Esophagus mucosa (tissue), 1 donor: ENCODE measurements around the gene TRIM17. TPM values are rescaled to one million over a fixed set of nuclear protein-coding genes. Genes with fewer than 3 reads are reported as not detected.

ENCODE experiments used
- ATAC-seq: fragments of 200-7000 bp; cut with Tn5 transposase; one replicate; pipeline ENCODE4 v1.9.1; 2020
- total RNA-seq: library from RNA; stranded (reverse); gene quantifications from one replicate; pipeline ENCODE4 v1.2.4, GENCODE V29; 2023
- donor health status: DM: yes; HTN: yes; CAD: no.

TRIM17 gene
- total RNA-seq, 1 donor from 2014 or later, result 1.3 TPM

DNA sequence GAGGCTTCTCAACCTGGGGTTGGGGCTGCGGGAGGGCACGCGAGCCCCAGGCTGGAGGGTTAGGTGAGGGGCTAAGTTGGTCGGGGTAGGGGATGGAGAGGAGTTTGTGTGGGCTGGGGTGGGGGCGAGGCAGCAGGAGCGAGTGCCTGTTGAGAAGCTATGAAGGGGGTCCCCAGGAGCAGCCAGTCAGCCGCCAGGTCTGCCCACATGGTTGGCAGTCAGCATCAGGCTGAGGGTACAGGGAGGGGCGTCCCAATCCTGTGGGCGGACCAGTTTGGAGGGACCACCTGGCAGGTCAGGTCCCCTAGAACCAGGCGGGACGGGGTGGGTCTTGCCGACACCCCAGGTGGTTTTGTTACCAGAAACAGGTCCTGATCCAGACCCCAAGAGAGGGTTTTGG is 400 bp upstream of the TRIM17 start:
- no peak for ATAC-seq

DNA sequence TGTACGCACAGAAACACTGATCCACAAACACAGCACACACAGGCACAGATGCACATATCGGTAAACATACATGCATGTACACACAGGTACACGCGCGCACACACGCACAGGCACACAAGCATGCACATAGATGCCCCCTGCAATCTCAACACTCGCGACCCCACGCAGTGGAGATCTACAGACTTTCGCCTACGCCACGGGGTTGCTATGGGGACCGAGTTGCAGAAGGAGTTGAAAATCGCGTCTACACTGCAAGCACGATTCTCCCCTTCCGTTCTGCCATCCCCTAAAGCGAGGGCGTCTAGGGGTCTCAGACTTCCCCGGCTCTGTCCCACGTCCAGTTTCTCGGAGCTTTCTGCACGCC is 826 bp downstream of the TRIM17 start:
- ATAC-seq, result no peak

GRCh38 chr1:228415221-228415620 is 1.4 kb downstream of the TRIM17 start:
- no peak for ATAC-seq

- no peak for ATAC-seq
These were observed 2.0 kb downstream of the TRIM17 start for GRCh38 chr1:228414511-228415211.

- no peak for ATAC-seq
These were observed 3.2 kb downstream of the TRIM17 start for GRCh38 chr1:228413241-228414010.

- no peak for ATAC-seq
These were observed 4.9 kb downstream of the TRIM17 start for GRCh38 chr1:228411548-228412430.

GRCh38 chr1:228411121-228411520 is 5.5 kb downstream of the TRIM17 start:
- ATAC-seq, result no peak

DNA sequence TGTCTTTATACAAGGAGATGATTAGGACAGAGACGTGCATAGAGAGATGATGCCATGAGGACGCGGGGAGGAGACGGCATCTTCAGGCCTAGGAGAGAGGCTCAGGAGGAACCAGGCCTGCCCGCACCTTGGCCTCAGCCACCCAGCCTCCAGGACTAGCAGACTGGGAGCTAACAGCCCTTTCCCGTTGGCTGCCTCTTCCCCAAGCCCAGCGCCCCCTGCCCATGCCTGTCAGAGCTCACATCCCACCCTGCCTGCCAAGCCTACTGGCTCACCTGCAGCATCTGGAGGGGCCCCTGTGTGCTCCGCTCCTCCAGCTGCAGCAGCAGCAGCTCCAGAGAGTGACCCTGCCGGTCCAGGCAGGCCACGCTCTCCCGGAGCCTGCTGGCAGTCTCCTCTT is 6.0 kb downstream of the TRIM17 start:
- no peak for ATAC-seq

- ATAC-seq, result no peak
These were observed 6.6 kb downstream of the TRIM17 start for GRCh38 chr1:228410015-228410414.

DNA sequence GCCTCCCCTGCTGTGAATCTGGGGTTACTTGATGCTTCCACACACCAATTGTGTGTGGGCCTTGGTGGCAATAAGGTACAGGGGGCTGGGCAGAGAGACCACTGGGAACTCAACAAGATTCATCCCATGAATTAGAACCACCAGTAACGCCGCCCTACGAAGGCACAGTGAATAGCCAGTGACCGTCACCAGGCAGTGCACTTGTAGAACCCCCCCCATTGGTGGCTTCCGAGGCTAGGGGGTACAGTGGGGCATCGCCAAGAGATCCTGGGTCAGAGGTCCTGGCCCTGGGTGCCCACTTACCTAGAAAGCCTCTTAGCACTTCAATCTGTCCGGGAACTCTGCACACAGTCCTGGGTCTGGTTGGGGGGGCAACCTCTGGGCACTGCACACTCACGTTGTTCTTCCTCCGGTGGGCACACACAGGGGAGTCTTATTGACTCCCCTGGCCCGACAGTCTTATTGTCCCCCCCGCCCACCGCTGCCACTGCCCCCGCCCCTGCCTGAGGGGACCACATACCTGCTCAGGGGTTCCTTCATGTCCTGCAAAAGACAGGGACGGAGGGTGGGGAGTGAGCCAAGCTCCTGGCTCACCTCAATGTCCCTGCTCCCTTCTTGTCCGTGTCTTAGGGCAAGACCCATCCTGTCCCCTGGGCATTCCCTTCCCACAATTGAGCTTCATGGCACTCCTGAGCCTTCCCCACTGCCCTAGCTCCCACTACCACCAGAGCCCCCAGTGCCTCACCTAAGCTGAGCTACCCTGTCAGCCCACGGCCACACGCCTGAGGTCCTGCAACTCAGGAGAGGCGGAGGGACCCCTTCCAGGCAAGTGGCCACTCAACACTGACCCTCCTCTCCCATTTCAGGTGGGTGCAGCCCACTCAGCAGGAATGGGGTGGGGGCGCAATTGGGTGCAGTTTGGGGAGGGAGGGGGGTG is 7.5 kb downstream of the TRIM17 start:
- ATAC-seq, result no peak

DNA sequence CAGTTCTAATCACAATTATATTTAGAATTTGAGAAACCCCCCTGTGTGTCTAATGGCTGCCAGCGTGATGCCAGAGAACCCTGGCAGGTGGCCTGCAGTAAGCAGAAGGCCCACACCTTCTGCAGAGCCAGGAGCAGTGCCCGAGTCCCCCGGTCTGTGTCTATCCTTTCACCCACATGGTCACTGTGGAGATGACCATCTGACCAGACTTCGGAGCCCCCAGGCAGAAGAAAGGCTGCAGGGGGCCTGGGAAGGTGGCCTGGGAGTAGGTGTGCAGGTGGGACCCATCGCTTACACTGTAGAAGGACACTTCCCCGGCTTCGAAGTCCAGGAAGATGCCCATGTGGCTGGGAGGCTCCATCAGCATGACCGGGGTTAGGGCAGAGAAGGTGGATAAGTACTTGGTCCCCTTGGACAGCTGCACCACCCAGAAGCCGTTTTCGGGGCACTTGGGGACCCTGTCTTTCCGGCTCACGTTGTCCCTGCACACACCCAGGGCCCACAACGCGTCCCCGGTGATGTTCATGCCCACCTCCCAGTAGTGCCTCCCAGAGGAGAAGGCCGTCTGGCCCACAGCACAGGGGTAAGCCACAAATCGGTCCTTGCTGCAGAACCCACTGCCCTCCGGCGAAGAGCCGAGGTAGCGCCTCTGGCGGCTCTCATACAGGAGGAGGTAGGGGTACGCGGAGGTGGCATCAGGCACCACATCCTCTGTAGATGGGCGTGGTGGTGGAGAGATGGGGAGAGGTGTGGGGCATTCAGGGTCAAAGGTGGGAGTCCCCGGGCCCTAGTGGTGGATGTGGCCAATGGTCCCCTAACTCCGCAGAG is 8.4 kb downstream of the TRIM17 start:
- no peak for ATAC-seq

- ATAC-seq, result no peak
These were observed 9.3 kb downstream of the TRIM17 start for GRCh38 chr1:228407106-228408040.

GRCh38 chr1:228405979-228406228 is 10.8 kb downstream of the TRIM17 start:
- ATAC-seq, result peak; percentile 30

DNA sequence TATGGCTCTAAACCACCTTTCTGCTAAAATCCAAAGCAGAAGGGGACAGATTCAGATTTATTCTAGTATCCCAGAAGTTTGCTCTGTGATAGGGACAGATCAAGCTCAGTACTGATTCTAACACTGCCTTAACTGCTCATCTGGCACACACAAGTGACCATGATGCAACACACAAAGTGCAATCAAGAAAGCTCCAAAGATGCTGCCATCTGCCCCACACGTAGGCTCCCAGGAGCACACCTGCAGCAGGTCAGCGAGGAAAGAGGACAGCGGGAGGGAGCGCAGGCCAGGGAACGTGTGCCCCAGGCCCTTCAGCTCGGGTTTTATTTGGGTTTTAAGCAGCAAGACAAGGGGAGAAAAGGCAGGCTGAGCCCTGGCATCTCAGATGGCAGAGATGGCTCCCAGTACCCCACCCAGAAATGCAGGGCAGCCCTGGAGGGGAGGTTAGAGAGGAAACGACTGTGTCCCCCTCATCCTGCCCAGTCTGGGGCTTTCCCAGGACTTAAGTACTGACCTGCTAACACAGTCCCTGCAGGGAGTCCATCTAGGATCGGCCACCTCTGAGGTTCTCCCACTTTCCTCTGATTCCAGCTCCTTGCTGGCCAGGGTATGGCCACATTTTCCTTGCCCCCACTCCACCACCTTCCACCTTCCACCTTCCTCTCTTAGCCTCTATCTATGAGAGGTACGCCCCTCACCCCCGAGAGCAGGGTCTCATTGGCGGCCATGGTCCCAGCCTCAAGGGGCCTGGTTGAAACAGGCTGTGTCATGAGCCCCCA is 11.3 kb downstream of the TRIM17 start:
- no peak for ATAC-seq

- no peak for ATAC-seq
These were observed 12.4 kb downstream of the TRIM17 start for GRCh38 chr1:228404107-228404720.

- no peak for ATAC-seq
These were observed 13.4 kb downstream of the TRIM17 start for GRCh38 chr1:228403231-228403631.

- ATAC-seq, result peak; percentile 67
These were observed 14.0 kb downstream of the TRIM17 start for GRCh38 chr1:228402641-228403025.

DNA sequence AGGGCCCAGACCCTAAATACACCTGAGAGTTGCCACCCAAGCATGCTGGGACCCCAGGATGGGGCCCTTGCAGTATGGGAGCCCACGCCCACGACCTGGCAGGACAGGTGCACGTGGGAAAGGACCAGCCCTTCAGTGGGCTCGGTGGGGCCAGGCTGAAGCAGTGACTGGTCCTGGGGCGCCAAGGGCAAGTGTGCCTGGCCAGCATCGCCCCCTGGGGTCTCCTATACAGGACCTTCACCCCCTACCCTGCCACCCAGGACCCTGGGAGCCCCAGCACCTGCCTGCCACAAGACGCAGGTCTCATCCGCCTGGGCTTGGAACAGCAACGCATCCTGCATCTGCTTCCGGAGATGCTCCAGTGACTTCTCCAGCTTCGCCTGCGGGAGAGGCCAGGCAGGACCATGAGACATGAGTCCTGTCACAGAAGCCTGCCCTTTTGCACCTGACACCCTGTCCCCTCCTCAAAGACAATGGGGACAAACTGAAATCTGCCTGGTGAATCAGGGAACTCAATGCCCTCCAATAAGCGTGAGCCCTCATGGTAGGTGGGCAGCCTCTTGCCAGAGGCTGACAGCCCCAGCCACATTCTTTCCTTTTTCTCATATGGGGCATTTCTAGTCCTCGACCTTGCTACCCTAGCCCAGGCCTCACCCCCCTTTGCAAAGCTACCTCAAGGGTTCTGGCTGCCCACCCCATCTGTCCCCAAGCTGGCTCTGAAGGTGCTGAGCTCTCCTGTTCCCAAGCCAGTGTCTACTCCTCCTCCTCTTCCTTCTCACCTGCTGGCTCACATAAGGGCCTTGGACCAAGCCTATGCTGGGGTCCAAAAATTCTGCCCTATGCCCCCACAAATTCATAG is 14.7 kb downstream of the TRIM17 start:
- no peak for ATAC-seq
